Central memory CD4-positive, alpha-beta T cell (primary cell): ENCODE measurements around the gene ZCCHC7.
"Not testable (repeated sequence)": the region's sequence is repeated elsewhere in the genome, so short reads cannot be mapped to it uniquely, and the experiment has no call there.

Experiments used
- DNase-seq: peaks from one replicate; pipeline ENCODE4 v3.0.0; 2022

The ZCCHC7 gene

DNA sequence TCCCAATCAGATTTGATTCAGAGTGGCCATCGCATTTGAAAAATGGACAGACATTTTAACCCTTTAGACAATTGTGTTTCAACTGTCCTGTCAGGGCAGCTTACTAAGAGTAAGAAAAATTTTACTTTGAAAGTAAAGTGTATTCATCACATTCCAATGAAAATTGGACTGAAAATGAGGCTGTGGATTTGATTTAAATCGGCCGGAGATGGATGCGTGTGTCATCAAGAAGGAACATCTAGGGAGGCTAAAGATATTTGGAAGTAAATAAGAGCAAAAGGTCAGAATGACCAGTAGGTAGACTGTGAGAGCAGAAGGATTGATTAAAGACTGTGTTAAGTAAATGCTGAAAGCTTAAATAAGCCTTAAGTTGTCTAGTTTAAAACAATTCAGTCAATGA is 1.5 kb downstream of the ZCCHC7 start:
- DNase-seq = no peak

DNA sequence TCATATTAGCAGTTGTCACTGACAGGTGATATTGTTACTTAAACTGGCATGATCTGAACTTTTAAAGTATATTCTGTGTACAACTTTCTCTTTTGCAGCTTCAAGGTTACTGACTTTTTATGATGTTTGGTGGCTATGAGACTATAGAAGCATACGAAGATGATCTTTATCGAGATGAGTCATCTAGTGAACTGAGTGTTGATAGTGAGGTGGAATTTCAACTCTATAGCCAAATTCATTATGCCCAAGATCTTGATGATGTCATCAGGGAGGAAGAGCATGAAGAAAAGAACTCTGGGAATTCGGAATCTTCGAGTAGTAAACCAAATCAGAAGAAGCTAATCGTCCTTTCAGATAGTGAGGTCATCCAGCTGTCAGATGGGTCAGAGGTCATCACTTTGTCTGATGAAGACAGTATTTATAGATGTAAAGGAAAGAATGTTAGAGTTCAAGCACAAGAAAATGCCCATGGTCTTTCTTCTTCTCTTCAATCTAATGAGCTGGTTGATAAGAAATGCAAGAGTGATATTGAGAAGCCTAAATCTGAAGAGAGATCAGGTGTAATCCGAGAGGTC is 5.9 kb downstream of the ZCCHC7 start:
- DNase-seq = no peak

DNA sequence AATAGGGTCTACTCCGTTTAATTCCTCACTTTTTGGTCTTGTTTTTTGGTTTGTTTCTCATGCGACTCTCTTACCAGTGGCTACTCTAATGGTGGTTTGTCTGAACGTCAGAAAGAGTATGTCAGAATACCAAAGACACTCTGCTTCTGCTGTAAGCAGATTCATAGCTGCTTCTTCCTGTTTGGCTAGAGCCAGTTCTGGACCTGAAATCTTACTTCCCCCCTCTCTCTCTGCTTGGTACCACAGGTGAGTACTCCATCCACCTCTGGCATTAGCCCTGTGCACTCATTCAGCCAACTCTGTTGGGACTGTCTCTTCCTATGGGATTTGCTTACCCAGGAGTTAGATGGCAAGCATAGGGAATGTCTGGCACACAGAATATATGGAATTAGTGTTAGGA is 6.6 kb downstream of the ZCCHC7 start:
- no peak for DNase-seq

DNA sequence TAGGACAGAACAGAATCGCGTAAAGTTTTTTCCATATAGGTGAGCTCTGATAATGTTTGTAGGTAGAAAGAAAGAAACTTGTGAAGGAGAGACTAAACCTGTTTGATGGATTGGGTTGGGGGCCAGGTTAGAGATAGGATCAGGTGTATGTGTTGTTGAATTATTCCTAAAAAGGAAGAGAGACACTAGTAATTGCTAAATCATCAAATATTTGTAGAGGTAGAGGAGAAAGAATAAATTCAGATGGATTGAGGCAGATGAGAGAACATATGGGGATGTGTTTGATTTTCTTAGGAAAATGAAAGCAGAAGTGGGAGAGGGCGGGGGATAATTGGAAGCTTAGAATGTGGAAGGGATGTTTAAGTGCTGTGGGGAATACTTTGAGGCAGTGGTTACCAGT is 7.7 kb downstream of the ZCCHC7 start:
- DNase-seq = no peak

DNA sequence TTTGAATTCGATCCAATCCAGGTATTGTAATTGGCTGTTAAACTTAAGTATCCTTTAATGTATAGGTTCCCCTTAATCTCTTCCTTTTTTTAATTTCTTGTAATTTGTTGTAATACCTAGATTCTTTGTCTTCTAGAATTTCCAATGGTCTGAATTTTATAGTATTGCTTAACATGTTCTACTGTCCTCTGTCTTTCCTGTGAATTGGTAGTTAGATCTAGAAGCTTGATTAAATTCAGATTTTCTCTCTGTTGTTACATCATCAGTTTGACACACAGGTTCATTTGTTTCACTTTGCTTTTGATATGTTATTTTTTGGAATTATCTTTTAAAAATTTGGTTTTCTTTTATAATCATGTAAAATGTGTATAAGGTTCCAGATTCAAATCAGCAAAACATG is 13.8 kb downstream of the ZCCHC7 start:
- no peak for DNase-seq

DNA sequence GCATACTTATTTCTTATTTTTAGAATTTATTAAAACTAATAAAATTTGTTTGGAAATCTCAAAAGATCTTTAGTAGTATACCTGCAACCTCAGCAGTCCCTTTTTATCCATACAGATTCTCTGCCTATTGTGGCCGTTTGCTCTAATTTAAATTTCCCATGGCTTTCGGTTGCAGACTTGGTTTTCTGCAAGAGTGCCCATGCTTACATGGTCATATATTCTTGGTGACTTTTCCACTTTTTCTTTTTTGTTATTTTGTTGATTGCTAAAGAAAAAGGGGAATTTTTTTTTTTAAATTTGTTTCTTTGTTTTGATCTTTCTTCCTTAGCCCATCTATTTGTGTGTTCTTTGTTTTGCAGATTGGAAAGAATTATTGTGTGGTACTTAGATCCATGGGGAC is 20.6 kb downstream of the ZCCHC7 start:
- DNase-seq = no peak

DNA sequence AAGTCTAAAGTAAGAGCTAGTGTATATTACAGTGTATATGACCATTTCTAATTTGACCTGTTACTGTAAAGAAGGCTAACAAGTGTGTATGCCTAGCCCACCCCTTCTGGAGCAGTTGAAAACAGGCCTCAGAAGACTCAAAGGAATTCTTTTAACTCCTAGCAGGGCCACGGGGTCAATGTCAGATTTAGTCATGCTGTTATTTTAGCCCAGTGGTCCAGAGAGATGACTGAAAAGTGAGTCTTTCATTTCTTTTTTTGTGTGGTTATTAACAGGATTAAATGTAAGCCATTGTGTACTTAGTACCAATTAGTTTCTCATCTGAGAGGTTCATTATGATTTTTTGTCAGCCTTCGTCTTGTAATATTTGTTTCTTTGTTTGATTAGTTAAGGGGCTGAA is 24.4 kb downstream of the ZCCHC7 start:
- DNase-seq = no peak

DNA sequence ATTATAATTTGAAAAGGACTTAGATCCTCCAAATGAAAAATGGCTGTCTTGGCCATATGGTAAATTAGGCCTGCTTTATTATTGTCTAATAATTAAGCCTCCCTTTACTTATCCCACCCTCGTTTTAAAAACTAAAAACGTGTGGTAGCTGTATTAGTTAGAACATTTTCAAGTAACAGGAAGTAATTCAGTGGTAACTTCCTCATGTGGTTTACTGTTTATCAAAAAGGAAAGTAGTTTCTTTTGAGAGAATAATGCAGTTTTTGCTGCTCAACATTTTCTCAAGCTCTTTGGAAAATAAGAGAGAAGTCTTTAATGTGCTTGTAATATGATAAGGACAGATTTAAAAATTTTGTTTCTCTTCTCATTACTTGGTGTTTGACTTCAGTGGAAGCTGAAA is 26.0 kb downstream of the ZCCHC7 start:
- DNase-seq = peak; percentile 39

DNA sequence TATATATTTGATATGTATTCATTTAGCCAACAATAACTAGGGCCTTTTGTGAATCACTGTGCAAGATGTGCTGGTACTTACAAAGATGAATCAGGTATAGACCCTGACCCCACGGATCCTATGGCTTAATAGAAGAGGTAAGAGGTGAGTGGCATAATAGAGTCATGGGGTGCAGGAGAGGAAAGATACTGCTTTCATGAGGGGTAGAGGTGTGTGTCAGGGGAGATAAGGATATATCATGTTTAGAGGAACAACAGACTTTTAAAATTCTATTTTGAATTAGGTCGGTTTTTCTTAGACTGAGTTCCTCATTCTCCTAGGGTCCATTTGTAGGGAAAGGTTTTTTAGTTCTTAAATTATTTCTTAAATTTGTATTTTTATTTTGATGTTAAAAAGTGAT is 27.8 kb downstream of the ZCCHC7 start:
- no peak for DNase-seq

DNA sequence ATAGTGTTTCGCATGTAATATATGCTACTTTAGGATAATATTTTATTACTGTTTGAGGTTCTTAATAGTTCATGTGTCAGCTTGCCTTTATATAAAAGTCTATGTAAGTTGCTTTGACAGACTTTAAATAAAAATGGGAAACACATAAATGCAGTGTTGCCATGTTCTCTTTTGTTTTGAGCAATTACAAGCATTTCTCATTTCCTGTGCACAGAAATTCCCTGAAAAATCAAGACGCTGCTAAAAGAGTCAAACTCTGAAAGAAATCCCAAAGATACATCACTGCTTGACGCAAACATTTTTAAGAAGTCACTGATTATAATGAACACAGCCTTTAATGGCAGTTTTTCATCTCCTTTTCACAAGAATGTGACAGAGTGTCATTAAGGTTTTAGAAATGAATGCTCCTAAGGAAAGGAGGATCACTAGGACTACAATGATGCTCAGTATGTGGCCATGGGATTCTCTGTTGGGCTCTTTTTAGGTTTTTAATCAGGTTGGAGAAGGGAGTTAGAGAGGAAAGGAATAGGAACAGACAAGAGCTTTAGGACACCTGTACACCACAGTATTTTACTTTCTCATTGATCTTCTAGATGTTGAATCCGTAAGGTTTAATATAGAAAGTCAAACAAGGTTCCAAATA is 29.4 kb downstream of the ZCCHC7 start:
- no peak for DNase-seq

DNA sequence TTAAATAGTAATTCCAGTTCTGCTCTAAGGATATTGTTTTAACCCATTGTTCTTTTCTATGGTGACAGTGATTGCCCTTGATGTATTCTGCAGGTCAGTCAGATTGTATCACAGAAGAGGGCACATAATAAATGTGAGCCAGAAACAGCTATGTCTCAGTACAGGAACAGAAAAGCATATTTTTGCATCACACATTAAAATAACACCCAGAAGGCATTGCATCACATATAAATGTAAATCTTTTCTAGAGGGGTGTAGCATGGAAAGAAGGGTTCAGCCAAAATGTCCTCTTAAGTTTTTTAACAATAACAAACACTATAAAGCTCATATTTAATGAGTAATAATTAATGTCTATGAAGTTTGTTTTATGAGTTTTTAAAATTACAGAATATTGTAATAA is 30.0 kb downstream of the ZCCHC7 start:
- DNase-seq = no peak

DNA sequence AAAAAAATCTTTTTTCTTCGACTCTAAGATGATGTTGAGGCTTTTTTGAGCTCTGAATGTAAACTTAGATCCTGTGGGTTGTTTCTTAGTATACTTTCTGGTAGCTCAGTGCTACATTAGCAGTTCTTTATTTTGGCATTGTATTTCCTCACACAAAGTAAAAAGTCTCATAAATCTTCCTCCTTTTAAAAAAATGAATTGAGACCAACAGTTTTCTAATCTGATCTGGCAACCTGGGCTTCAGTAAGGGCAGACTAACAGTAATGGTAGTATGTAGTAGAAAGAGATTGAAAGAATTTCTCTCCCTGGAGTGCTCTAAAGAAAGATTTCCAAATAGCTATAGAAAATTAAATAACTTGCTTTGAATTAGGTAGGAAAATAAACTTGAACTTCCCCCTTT is 31.4 kb downstream of the ZCCHC7 start:
- no peak for DNase-seq

DNA sequence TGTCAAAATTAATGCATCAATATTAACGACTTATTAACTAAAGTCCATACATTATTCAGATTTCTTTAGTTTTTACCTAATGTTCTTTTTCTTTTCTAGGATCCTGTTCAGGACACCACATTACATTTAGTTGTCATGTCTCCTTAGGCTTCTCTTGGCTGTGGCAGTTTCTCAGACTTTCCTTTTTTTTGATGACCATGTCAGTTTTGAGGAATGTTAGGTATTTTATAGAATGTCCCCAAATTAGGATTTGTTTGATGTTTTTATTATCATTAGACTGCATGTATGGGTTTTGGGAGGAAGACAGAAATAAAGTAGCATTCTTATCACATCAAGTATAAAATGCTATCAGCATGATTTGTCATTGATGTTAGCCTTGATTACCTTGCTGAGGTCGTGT is 32.0 kb downstream of the ZCCHC7 start:
- DNase-seq = no peak

DNA sequence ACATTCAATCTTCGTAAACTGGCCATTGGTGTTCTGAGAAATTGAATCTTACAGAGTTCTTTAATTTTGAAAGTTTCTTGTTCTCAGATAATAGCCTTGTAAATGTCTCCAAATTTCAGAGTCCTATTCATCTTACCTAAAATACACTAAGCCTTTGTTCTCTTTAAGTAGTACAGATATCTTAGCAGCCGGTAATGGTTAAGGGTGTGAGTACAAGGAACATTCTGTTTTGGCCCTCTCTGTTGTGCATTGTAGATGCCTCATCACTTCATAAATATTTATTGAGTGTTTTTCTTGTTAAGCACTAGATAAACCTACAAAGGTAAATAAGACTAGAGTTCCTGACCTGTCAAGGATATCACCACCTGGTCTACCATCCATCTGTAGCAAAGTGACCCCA is 35.2 kb downstream of the ZCCHC7 start:
- DNase-seq = no peak

DNA sequence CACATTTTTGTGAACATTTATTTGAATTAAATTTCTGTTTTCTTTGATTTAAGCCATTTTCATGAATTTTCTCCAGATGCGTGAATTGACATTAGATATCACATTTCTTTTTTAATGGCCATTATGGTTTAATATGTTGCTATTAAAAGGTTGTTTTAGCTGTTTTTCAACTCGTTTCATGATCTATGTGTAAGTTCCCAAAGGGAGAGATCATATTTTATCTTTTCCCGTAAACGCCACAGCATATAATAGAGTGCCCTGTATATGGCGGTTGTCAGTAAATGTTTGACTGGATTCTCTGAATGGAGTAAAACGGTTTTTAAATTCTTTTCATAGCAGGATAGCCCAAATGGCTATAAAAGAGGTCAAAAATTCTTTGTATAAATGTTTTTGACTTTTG is 35.8 kb downstream of the ZCCHC7 start:
- DNase-seq = no peak

DNA sequence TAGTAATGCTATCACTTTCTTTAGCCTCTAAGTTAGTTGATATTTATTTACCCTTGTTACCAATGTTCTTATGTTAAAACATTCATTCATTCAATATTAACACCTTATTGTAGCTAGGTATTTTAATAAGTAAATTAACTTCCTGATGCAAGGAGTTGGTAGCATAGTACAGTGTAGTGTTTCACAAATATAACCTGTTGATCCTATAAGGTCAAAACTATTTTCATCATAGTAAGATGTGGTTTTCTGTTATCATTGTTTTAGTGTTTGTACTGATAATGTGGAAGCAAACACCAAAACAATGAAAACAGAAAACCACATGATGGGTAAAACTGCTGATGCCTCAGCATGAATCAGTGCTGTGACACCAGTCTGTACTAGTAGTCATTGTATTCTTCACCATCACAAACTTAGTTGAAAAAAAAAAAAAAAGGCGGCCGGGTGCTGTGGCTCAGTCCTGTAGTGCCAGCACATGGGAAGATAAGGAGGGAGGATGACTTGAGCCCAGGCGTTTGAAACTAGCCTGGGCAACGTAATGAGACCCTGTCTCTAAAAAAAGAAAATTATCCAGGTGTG is 36.5 kb downstream of the ZCCHC7 start:
- DNase-seq = no peak

DNA sequence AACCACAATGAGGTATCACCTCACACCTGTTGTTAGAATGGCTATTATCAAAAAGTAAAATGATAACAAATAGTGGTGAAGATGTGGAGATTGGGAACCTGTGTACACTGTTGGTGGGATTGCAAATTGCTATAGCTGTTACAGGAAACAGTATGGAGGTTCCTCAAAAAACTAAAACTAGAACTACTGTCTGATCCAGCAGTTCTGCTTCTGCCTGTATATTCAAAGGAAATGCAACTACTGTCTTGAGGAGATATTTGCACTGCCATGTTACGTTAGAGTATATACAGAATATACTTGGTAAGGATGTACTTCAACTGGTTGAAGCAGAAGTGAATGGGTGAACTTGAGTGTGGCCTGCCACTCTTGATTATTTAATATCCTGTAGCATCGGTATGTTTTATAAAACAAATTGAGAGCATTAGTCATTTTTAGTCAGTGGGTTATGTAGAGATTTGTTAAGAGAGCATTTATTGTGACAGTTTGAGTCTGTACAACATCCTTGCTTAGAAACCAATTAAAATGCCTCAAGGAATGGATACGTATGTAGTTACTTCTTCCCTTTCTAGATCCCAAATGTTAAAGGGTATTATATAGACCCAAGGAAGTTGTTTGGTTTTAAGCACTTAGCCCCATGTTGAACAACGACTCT is 37.5 kb downstream of the ZCCHC7 start:
- no peak for DNase-seq

DNA sequence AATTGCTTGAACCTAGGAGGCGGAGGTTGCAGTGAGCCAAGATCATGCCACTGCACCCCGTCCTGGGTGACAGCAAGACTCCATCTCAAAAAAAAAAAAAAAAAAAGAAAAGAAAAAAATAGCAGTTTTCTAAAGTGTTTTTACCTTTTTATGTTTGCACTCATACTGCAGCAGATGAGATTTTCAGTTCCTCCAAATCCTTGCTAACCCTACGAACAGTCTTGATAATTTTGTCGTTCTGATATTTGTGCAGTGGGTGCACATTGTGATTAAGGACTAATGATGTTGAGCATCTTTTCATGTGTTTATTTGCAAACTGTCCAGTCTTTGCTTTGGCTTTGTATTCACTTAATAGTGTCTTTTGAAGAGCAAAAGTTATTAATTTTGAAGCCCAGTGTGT is 42.9 kb downstream of the ZCCHC7 start:
- DNase-seq = no peak

DNA sequence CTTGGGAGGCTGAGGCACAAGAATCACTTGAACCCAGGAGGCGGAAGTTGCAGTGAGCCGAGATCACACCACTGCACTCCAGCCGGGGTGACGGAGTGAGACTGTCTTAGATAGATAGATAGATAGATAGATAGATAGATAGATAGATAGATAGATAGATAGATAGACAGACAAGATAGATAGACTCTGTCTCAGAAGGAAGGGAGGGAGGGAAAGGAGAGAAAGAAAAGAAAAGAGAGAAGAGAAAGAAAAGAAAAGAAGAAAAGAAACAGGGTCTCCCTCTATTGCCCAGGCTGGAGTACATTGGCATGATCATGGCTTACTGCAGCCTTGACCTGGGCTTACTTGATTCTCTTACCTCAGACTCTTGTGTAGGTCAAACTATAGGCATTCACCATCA is 44.0 kb downstream of the ZCCHC7 start:
- DNase-seq = not testable (repeated sequence)

DNA sequence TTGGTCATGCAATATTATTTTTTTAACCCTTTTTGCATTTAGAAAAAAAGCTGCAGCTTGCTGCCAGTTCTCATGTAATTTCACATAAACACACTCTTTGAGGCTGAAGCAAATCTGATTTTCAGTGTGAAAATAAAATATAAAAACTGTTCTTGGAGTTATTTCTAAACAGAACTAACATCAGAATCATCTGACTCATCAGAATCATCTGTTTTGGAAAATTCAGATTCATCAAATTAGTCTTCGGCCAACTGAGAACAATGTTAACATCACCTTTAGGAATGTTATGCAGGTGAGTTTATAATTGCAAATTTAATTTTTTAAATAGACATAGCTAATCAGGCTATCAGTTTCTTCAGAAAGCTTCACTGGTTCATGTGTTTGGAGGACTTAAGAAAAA is 45.3 kb downstream of the ZCCHC7 start:
- DNase-seq = no peak

DNA sequence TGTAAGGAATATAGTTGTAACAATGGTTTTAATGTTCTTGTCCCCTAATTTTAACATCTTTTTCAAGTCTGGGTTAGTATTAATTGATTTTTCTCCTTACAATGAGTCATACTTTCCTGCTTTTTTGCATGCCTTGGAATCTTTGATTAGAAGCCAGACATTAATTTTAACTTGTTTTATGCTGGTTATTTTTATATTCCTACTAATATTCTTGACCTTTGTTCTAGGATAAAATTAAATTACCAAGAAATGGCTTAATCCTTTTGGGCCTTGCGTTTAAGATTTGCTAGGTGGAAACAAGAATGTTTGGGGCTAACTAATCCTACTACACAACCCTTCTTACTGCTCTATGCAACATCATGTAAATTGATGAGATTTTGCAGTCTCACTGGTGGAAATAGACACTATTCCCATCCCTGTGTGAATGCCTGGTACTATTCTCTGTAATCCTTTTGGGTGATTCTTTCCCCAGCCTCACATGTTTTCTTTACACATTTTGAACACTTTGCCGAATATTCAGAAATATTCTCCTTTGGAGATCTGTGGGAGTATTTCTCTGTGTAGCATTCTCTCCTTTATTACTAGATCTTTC is 47.2 kb downstream of the ZCCHC7 start:
- no peak for DNase-seq

DNA sequence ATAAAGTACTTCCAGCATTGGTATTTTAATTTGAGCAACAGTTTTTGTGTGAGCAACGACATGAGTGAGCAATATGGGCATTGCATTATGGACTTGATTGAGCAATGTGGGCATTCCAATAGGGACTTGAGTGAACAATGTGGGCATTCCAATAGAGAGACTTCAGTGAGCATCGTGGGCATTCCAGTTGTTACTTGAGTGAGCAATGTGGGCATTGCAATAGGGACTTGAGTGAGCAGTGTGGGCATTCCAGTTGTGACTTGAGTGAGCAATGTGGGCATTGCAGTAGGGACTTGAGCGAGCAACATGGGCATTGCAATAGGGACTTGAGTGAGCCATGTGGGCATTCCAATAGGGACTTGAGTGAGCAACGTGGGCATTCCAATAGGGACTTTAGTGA is 52.2 kb downstream of the ZCCHC7 start:
- no peak for DNase-seq

DNA sequence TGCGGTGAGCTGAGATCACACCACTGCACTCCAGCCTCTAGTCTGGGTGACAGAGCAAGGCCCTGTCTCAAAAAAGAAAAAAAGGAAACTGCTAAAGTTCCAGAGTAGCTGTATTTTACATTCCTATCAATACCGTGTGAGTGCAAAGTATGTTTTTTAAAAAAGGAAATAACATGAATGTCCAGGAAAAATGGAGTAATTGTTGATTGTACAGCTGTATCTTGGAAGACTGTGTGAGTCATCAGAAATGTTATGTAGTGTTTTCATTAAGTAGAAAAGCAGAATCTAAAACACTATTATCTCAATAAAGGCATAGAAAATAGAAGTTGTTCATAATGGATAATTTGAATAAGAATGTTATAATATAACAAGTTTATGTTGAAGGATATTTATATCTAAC is 53.9 kb downstream of the ZCCHC7 start:
- no peak for DNase-seq

DNA sequence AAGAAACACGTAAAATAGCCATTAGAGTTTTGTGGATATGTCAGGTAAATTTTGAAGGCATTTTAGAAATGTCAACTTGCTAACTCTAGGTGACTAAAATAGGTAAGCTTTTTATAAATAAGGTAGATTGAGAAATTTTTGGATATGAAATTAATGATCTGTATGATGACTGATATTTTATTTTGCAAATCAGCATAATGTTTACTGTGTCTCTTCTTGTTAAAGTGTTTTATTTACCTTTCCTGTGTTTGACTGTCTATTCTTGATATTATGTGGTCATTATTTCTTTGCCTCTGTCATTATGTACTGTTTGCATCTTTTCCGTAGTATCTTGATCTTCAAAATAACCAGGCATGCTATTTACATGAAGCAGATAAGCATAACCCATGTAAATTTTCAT is 58.4 kb downstream of the ZCCHC7 start:
- no peak for DNase-seq
